SK-N-SH (cell line): Measurements from ENCODE around the gene PLXNA4. TPM values are rescaled to one million over a fixed set of nuclear protein-coding genes. Genes with fewer than 3 reads are reported as not detected.

Experiments
- CTCF ChIA-PET: fragments of 300-600, 350-600 bp; formaldehyde crosslinking; extraction: SDS; loops from one replicate; lab custom pipeline; 2021; lab: Yijun Ruan, JAX
- POLR2A ChIA-PET: fragments of 350-600 bp; sonication (Branson Sonifier 250); formaldehyde crosslinking; extraction: SDS; loops from one replicate; lab custom pipeline; 2020; ENCODE audit warnings: antibody characterized with exemption, inconsistent platforms; lab: Yijun Ruan, JAX
- DNase-seq: peaks from one replicate; pipeline ENCODE4 v3.0.0; 2012
- H2AFZ ChIP-seq: fragments of 200-600 bp; sonication (generic); 2 replicates; pipeline ENCODE4 v1.8.1; 2016; ENCODE audit warnings: antibody characterized with exemption, mild to moderate bottlenecking, low read depth
- H3F3A ChIP-seq: fragments of 200-600 bp; sonication (generic); replicated peaks from 2 replicates; pipeline ENCODE3; 2016; ENCODE audit warnings: antibody characterized with exemption, mild to moderate bottlenecking; ENCODE audit not compliant: insufficient read depth
- H3K27ac ChIP-seq, 2 experiments: fragments of 200-500 bp in 1 of 2; fragments of 200-600 bp in 1 of 2; sonication (Bioruptor generic) in 1 of 2; sonication (generic), shearing (Covaris generic) in 1 of 2; 2 replicates each; pipeline versions ENCODE4 v1.5.1 to v1.6.1; 2014 to 2016; ENCODE audit warnings: low read depth in 2 of 2, inconsistent platforms in 1 of 2, low read length in 1 of 2, mild to moderate bottlenecking in 1 of 2, mixed read lengths in 1 of 2
- H3K27me3 ChIP-seq: fragments of 200-600 bp; sonication (generic), shearing (Covaris generic); 2 replicates; pipeline ENCODE4 v1.6.1; 2016; ENCODE audit warnings: mixed run types; ENCODE audit not compliant: insufficient read depth
- H3K36me3 ChIP-seq, 2 experiments: fragments of 200-500 bp in 1 of 2; fragments of 200-600 bp in 1 of 2; sonication (Bioruptor generic) in 1 of 2; sonication (generic) in 1 of 2; replicated peaks in 1 of 2; 2 replicates each; pipeline versions ENCODE3 to v1.5.1; 2014 to 2016; ENCODE audit warnings: low read length in 1 of 2, mild to moderate bottlenecking in 1 of 2; ENCODE audit not compliant: insufficient read depth in 2 of 2, control insufficient read depth in 1 of 2
- H3K4me1 ChIP-seq, 2 experiments: fragments of 200-500 bp in 1 of 2; fragments of 200-600 bp in 1 of 2; sonication (Bioruptor generic) in 1 of 2; sonication (generic), shearing (Covaris generic) in 1 of 2; 2 replicates each; pipeline versions ENCODE4 v1.5.1 to v1.6.1; 2014 to 2016; ENCODE audit warnings: low read depth in 1 of 2, low read length in 1 of 2, mixed run types in 1 of 2; ENCODE audit not compliant: insufficient read depth in 2 of 2, control insufficient read depth in 1 of 2
- H3K4me2 ChIP-seq: fragments of 200-600 bp; sonication (generic), shearing (Covaris generic); 2 replicates; pipeline ENCODE4 v1.6.1; 2017; ENCODE audit warnings: mixed run types
- H3K4me3 ChIP-seq, 2 experiments: fragments of 200-500 bp in 1 of 2; fragments of 200-600 bp in 1 of 2; sonication (Bioruptor generic) in 1 of 2; sonication (generic), shearing (Covaris generic) in 1 of 2; 2 replicates each; pipeline versions ENCODE4 v1.5.1 to v1.8.1; 2014 to 2016; ENCODE audit warnings: low read depth in 2 of 2, inconsistent platforms in 1 of 2, low read length in 1 of 2, mild to moderate bottlenecking in 1 of 2, mixed read lengths in 1 of 2, moderate library complexity in 1 of 2
- H3K79me2 ChIP-seq: fragments of 200-600 bp; sonication (generic); 2 replicates; pipeline ENCODE4 v1.8.1; 2017; ENCODE audit warnings: mild to moderate bottlenecking; ENCODE audit not compliant: insufficient read depth
- H3K9ac ChIP-seq: fragments of 200-600 bp; sonication (generic); 2 replicates; pipeline ENCODE4 v1.6.1; 2017; ENCODE audit warnings: mixed run types
- H3K9me2 ChIP-seq: fragments of 200-600 bp; sonication (generic); 2 replicates; pipeline ENCODE4 v1.6.1; 2017; ENCODE audit warnings: mixed run types
- H3K9me3 ChIP-seq: fragments of 200-600 bp; sonication (generic); 2 replicates; pipeline ENCODE4 v1.6.1; 2017; ENCODE audit warnings: mixed run types, mild to moderate bottlenecking, moderate library complexity
- H4K20me1 ChIP-seq: fragments of 200-600 bp; sonication (generic); 2 replicates; pipeline ENCODE4 v1.6.1; 2017; ENCODE audit warnings: mild to moderate bottlenecking, mixed run types; ENCODE audit not compliant: insufficient read depth
- CTCF ChIP-seq: fragments of 200-600 bp; sonication (generic); IDR thresholded peaks from 2 replicates; pipeline ENCODE4 v1.6.1; 2017; ENCODE audit warnings: antibody characterized with exemption, mild to moderate bottlenecking, moderate library complexity
- EZH2phosphoT487 ChIP-seq: fragments of 200-600 bp; sonication (generic); IDR thresholded peaks from 2 replicates; pipeline ENCODE4 v1.6.1; 2017; ENCODE audit warnings: low read depth, mixed run types, mild to moderate bottlenecking, antibody characterized with exemption, moderate library complexity, borderline replicate concordance
- FOSL2 ChIP-seq: IDR thresholded peaks from 2 replicates; pipeline ENCODE4 v1.4.0; 2012; ENCODE audit warnings: low read depth, mild to moderate bottlenecking, moderate library complexity, borderline replicate concordance
- FOXJ3 ChIP-seq: sonication (generic); formaldehyde crosslinking; IDR thresholded peaks from 2 replicates; pipeline ENCODE4 v1.5.1; 2020; ENCODE audit warnings: mild to moderate bottlenecking, missing genetic modification reagents
- FOXM1 ChIP-seq: IDR thresholded peaks from 2 replicates; pipeline ENCODE4 v1.4.0; 2012; ENCODE audit warnings: low read depth, mild to moderate bottlenecking
- GABPA ChIP-seq: IDR thresholded peaks from 2 replicates; pipeline ENCODE4 v1.4.0; 2012; ENCODE audit warnings: low read depth, mild to moderate bottlenecking
- GATA2 ChIP-seq: sonication (generic); formaldehyde crosslinking; IDR thresholded peaks from 2 replicates; pipeline ENCODE4 v1.5.0; 2020; ENCODE audit warnings: mild to moderate bottlenecking, missing genetic modification reagents
- IRF3 ChIP-seq: fragments of 150-350 bp; IDR thresholded peaks from 2 replicates; pipeline ENCODE4 v1.6.1; 2016; ENCODE audit warnings: mild to moderate bottlenecking, low read depth, low read length
- JUND ChIP-seq: IDR thresholded peaks from 2 replicates; pipeline ENCODE4 v1.4.0; 2012
- MEF2A ChIP-seq: IDR thresholded peaks from 2 replicates; pipeline ENCODE4 v1.4.0; 2012; ENCODE audit warnings: low read depth, borderline replicate concordance
- RAD21 ChIP-seq: IDR thresholded peaks from 2 replicates; pipeline ENCODE4 v1.6.1; 2012; ENCODE audit warnings: mild to moderate bottlenecking, low read length
- RCOR1 ChIP-seq: fragments of 150-350 bp; IDR thresholded peaks from 2 replicates; pipeline ENCODE4 v1.6.1; 2017; ENCODE audit warnings: antibody characterized with exemption, low read length
- RFX5 ChIP-seq: IDR thresholded peaks from 2 replicates; pipeline ENCODE4 v1.6.1; 2012; ENCODE audit warnings: mild to moderate bottlenecking, improper control_type of control experiment, low read length
- TCF12 ChIP-seq: IDR thresholded peaks from 2 replicates; pipeline ENCODE4 v1.4.0; 2012
- YY1 ChIP-seq: IDR thresholded peaks from 2 replicates; pipeline ENCODE4 v1.4.0; 2012; ENCODE audit warnings: low read depth, mild to moderate bottlenecking
- WGBS: methylation state at CpG from one replicate; pipeline ENCODE4 v1.1.6; 2017; ENCODE audit warnings: low lambda C conversion rate; 5-methylcytosine and 5-hydroxymethylcytosine counted together
- polyA plus RNA-seq, 3 experiments: library from polyadenylated mRNA; depleted of rRNA; stranded (reverse); fragments of >200 nt; gene quantifications; 2 replicates each; pipeline ENCODE4 v1.2.3, GENCODE V29; 2012

Gene PLXNA4
- polyA plus RNA-seq, 1 of the 3 experiments (the other 2 are of a cell fraction) = 2.4 TPM

- Histone ChIP-seq H3F3A (peaks cover 12% of the 10 kb centered on the region), H3K36me3 (no peaks in the 10 kb centered on the region), H3K4me3 (no peak overlapping the region), H3K79me2 (no peaks in the 10 kb centered on the region), H3K9ac (no peak overlapping the region), H3K27me3 (no peaks in the 10 kb centered on the region), H4K20me1 (no peaks in the 10 kb centered on the region), H3K4me1 (peaks cover 0 to 14% of the 10 kb centered on the region in 2 experiments; a peak in 1 of 4 replicates), H3K27ac (peak overlapping the region in 1 of 2 experiments; percentile 19; a peak in 1 of 4 replicates), H3K9me3 (0 out of 2 replicates have a peak, but pooled peaks cover 3% of the 10 kb centered on the region), H2AFZ (no peak overlapping the region), H3K4me2 (no peak overlapping the region), H3K9me2 (no peaks in the 10 kb centered on the region)
- WGBS = 30% methylated on average over 2 of the region's 2 CpGs
- ChIA-PET CTCF (interaction anchor here (0.7 to 1.8 kb wide), 2 partner anchors 9 to 39 kb away, joined by 4 to 5 read pairs; no protein-coding TSS in a partner anchor), POLR2A (no interaction called here)
- TF ChIP-seq TCF12 = no peak
- no peak for TF ChIP-seq FOXM1
- TF ChIP-seq CTCF = no peak
- no peak for TF ChIP-seq YY1
- no peak for TF ChIP-seq RFX5
- no peak for TF ChIP-seq IRF3
- no peak for TF ChIP-seq RAD21
- TF ChIP-seq GABPA = no peak
- no peak for TF ChIP-seq JUND
- no peak for TF ChIP-seq MEF2A
- no peak for TF ChIP-seq RCOR1
- TF ChIP-seq EZH2phosphoT487 = no peak
- TF ChIP-seq GATA2 (CRISPR knock-in tag) = no peak
- no peak for TF ChIP-seq FOSL2
- no peak for DNase-seq
These were observed 295.9 kb downstream of the PLXNA4 start for GRCh38 chr7:132280335-132280734.

- no peaks in the 10 kb centered on the region for H3K9me2 ChIP-seq
- TF ChIP-seq FOXJ3 (CRISPR knock-in tag) = no peak
- TF ChIP-seq, all 33 proteins: peak for 0
- Histone ChIP-seq H3K4me3 (no peak overlapping the region), H3K36me3 (no peaks in the 10 kb centered on the region), H3K79me2 (no peaks in the 10 kb centered on the region), H3K4me2 (no peak overlapping the region), H3K9ac (no peak overlapping the region), H4K20me1 (no peaks in the 10 kb centered on the region), H3K27me3 (no peaks in the 10 kb centered on the region), H3K4me1 (peaks cover 0 to 14% of the 10 kb centered on the region in 2 experiments; a peak in 1 of 4 replicates), H3F3A (peaks cover 12% of the 10 kb centered on the region), H2AFZ (no peak overlapping the region), H3K9me3 (0 out of 2 replicates have a peak, but pooled peaks cover 3% of the 10 kb centered on the region), H3K27ac (peak overlapping the region in 1 of 2 experiments; percentile 19; a peak in 1 of 4 replicates)
- WGBS = 73% methylated on average over 4 of the region's 4 CpGs
- DNase-seq = no peak
- POLR2A ChIA-PET = no interaction called here
- CTCF ChIA-PET = interaction anchor here (0.7 to 2.0 kb wide), 3 partner anchors 39 to 334 kb away, joined by 3 to 6 read pairs (median 4); no protein-coding TSS in a partner anchor
These were observed 296.6 kb downstream of the PLXNA4 start for GRCh38 chr7:132279718-132280117.
